GM18858 (cell line): Measurements from ENCODE around the gene ALOX5AP.

Experiments
- ATAC-seq: cut with Tn5 transposase; IDR thresholded peaks from one replicate; pipeline ENCODE4 v1.9.1; 2021; ENCODE audit not compliant: unreplicated experiment

The ALOX5AP gene

DNA sequence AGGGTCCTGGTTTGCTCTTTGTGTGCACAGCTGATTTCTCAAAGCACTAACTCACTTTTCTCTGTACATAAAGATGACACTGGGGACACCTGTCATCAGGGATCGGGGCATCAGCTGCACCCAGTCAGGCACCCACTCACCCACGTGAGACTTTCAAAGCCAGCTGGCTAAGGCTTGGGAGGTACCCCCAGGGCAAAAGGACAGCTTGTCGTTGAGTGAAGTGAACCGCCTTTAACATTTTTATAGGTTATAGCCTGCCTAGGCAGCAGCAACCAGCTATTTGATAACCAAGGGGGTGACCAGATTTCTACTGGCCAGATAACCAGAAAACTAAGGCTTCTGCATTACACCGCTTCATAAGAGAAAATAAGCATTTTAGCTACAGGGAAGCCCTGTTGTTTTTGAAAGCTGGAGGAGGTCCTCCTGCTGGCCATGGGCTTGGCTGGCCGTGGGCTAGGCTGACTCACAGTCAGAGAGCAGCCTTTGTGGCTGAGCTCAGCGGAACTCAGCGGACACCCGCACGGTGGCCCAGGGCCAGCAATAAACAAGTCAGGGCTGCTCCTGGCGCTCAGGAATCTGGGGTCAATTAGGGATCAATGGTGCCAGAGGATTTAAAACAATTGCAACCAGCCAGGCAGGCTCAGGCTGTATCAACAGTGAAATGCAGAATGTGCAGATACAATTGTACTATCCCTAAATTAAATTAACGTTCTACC, 57.1 kb downstream of the ALOX5AP start:
- no peak for ATAC-seq

DNA sequence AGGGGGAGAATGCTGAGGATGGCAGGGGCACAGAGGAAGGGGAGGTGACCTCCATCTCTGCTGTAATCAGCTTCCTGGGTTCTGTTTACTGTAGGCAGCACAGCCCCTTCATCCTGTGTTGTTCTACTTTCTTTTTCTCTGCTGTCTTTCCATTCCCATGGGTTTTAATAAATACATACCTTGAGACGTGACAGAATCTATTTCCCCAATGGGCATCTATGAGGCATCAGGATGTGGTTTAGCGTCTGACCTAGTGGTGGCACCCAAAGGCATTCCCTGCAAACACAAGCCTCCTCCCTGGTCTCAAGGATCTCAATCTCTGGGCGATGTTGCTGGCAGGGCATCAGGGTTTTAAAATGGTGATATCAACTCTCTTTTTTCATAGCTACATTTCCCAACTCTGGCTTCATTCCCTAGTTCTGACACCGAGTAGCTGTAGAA, 60.8 kb downstream of the ALOX5AP start:
- ATAC-seq = peak; percentile 55

- no peak for ATAC-seq
Measured at GRCh38 chr13:30796631-30797601, 61.6 kb downstream of the ALOX5AP start.

- no peak for ATAC-seq
Measured at GRCh38 chr13:30797847-30798535, 62.6 kb downstream of the ALOX5AP start.

DNA sequence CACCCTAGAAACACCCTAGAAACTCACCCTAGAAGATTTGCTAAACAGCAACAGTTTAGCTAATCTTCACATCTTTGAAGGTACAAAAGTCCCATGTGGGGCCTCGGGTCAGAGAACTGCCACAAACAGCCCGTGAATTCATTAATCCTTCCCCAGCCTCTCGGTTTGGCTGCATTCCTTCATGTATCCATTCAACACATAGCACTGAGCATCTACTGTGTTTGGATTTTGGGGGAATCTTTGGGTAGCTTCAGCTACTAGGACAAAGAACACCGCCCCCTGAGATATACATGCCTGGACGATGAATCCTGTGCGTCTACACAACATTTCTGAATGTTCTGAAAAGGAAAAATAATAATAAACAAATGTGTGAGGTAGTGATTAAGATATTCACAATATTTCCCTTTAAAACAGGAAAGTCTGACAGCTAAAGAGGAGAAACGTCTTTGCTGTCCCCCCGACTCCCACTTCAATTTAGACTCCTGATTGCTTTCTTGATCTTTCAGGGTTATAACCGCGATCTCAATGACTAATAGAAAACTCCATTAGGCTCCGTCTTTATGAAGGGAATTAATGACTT, 63.5 kb downstream of the ALOX5AP start:
- ATAC-seq = no peak

GRCh38 chr13:30799356-30799824, 64.0 kb downstream of the ALOX5AP start:
- ATAC-seq = no peak

GRCh38 chr13:30800107-30800506, 64.8 kb downstream of the ALOX5AP start:
- ATAC-seq = no peak

DNA sequence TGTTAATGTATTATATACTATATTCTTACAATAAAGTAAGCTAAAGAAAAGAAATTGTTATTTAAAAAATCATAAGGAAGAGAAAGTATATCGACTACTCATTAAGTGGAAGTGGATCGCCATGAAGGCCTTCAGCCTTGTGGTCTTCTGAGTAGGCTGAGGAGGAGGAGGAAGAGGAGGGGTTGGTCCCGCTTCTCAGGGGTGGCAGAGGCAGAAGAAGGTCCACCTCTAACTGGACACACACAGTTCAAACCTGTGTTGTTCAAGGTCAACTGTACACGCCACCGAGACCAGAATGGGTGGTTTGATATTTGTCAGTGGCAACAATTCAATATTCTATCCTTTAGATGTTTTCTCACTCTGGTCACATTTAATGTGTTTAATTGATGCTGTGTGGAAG, 67.2 kb downstream of the ALOX5AP start:
- ATAC-seq = no peak

- peak; percentile 89 for ATAC-seq
Measured at GRCh38 chr13:30802953-30803478, 67.7 kb downstream of the ALOX5AP start.

- no peak for ATAC-seq
Measured at GRCh38 chr13:30803749-30804148, 68.4 kb downstream of the ALOX5AP start.

- ATAC-seq = no peak
Measured at GRCh38 chr13:30804474-30804873, 69.1 kb downstream of the ALOX5AP start.

- no peak for ATAC-seq
Measured at GRCh38 chr13:30805132-30805537, 69.8 kb downstream of the ALOX5AP start.

GRCh38 chr13:30805603-30806011, 70.3 kb downstream of the ALOX5AP start:
- no peak for ATAC-seq

- ATAC-seq = no peak
Measured at GRCh38 chr13:30806784-30807183, 71.4 kb downstream of the ALOX5AP start.

DNA sequence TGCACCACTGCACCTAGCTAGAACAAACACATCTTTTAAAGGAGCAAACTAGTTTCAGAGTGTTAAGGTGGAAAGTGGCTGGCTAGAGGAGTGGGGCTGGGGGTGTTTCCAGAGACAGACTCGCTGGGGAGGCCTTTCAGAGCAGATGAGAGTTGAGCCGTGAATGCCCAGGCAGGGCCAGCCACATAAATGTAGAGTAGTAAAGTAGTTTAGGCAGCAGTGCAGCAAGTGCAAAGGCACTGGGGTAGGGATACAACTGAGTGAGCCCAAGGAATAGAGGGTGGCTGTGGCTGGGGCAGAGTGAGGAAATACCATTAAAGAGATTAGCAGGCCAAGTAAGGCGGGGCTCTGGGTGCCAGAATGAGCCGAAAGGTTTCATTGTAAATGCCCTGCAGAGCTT, 72.0 kb downstream of the ALOX5AP start:
- ATAC-seq = no peak

DNA sequence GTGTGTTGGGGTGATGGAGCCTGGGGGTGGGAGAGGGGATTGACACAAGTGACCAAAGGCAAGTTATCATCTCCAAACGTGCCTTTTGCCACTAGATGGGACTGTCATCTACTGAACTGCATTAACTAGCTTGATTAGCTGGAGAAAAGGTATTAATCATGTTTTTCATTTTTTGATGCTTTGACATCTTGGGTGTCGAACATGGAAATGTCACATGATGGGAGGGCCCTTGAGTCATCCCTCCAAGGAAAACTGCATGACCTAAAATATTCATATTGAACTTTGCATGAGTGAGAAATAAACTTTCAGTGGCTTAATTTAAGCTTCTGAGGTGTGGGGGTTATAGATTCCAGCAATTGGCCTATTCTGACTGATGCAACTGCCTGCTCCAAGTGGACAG, 73.3 kb downstream of the ALOX5AP start:
- no peak for ATAC-seq

DNA sequence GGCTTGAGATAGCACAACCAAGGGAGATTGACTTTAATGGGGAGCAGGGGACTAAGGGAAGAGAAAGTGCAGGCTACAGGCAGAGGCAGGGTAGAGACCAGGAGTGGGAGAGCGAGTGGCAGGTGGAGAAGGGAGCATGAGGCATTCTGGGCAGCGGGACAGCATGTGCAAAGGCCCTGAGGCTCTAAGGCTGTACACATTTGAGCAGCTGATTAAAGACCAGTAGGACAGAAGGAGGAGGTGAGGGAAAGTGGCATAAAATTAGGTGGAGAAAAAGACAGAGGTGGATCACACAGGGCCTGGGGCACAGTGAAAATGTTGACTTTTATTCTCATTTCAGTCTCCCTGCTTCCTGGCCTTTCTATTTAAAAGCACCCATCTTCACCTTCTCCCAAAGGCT, 74.4 kb downstream of the ALOX5AP start:
- ATAC-seq = no peak

GRCh38 chr13:30810261-30810701, 74.9 kb downstream of the ALOX5AP start:
- no peak for ATAC-seq

GRCh38 chr13:30810801-30811200, 75.5 kb downstream of the ALOX5AP start:
- no peak for ATAC-seq
